HEK293 (cell line): ENCODE measurements around the gene IL16.

Experiments
- CTCF ChIA-PET: fragments of 350-600 bp; formaldehyde crosslinking; extraction: SDS; loops from one replicate; lab custom pipeline; 2021; ENCODE audit warnings: antibody characterized with exemption; lab: Yijun Ruan, JAX
- POLR2A ChIA-PET: fragments of 300-600 bp; formaldehyde crosslinking; extraction: SDS; loops from one replicate; lab custom pipeline; 2020; ENCODE audit warnings: antibody characterized with exemption, inconsistent platforms; lab: Yijun Ruan, JAX
- H3K27ac ChIP-seq: fragments of 200-500 bp; sonication (Bioruptor generic); 2 replicates; pipeline ENCODE4 v1.5.1; 2014; ENCODE audit warnings: low read depth, low read length, control low read depth, inconsistent platforms; ENCODE audit errors: extremely low read depth
- H3K36me3 ChIP-seq, 2 experiments: fragments of 200-500 bp in 1 of 2; sonication (Bioruptor generic) in 1 of 2; 1 replicate in 1 of 2; 2 replicates in 1 of 2; pipeline ENCODE4 v1.5.1; 2014 to 2017; ENCODE audit warnings: inconsistent platforms in 2 of 2, low read length in 2 of 2; ENCODE audit not compliant: control insufficient read depth in 2 of 2, insufficient read depth in 1 of 2
- H3K4me1 ChIP-seq: fragments of 200-500 bp; sonication (Bioruptor generic); 2 replicates; pipeline ENCODE4 v1.5.1; 2014; ENCODE audit warnings: mild to moderate bottlenecking, low read length, inconsistent platforms; ENCODE audit not compliant: control insufficient read depth, insufficient read depth
- H3K4me3 ChIP-seq: 2 replicates; pipeline ENCODE4 v1.5.1; 2011; ENCODE audit warnings: low read depth, mild to moderate bottlenecking, control low read depth, low read length, moderate library complexity
- H3K9me3 ChIP-seq: fragments of 200-500 bp; sonication (Bioruptor generic); 2 replicates; pipeline ENCODE4 v1.5.1; 2014; ENCODE audit warnings: low read depth, low read length, inconsistent platforms; ENCODE audit not compliant: control insufficient read depth, insufficient read depth
- CTCF ChIP-seq: fragments of 450-650 bp; formaldehyde crosslinking; IDR thresholded peaks from 2 replicates; pipeline ENCODE4 v1.5.1; 2016; ENCODE audit warnings: missing biosample characterization, missing genetic modification characterization
- HOXA7 ChIP-seq: sonication (generic); formaldehyde crosslinking; IDR thresholded peaks from 2 replicates; pipeline ENCODE4 v1.8.1; 2022; ENCODE audit warnings: missing genetic modification reagents, borderline replicate concordance
- IKZF3 ChIP-seq: fragments of 450-650 bp; IDR thresholded peaks from 2 replicates; pipeline ENCODE4 v1.5.0; 2018; ENCODE audit warnings: missing biosample characterization, mild to moderate bottlenecking, missing genetic modification characterization, moderate library complexity
- SP7 ChIP-seq: fragments of 450-650 bp; formaldehyde crosslinking; IDR thresholded peaks from 2 replicates; pipeline ENCODE4 v1.5.1; 2016; ENCODE audit warnings: missing biosample characterization, missing genetic modification characterization
- ZNF169 ChIP-seq: fragments of 450-650 bp; formaldehyde crosslinking; IDR thresholded peaks from 2 replicates; pipeline ENCODE4 v1.5.1; 2016; ENCODE audit warnings: missing biosample characterization, missing genetic modification characterization
- ZNF223 ChIP-seq: fragments of 450-650 bp; formaldehyde crosslinking; IDR thresholded peaks from 2 replicates; pipeline ENCODE4 v1.5.1; 2016; ENCODE audit warnings: missing biosample characterization, missing genetic modification characterization
- ZNF266 ChIP-seq: fragments of 450-650 bp; formaldehyde crosslinking; IDR thresholded peaks from 2 replicates; pipeline ENCODE4 v1.5.1; 2016; ENCODE audit warnings: missing biosample characterization, missing genetic modification characterization, low read depth
- ZNF302 ChIP-seq: fragments of 450-650 bp; formaldehyde crosslinking; IDR thresholded peaks from 2 replicates; pipeline ENCODE4 v1.5.1; 2016; ENCODE audit warnings: missing biosample characterization, missing genetic modification characterization, low read depth
- ZNF561 ChIP-seq: fragments of 450-650 bp; IDR thresholded peaks from 2 replicates; pipeline ENCODE4 v1.5.1; 2018; ENCODE audit warnings: missing biosample characterization, missing genetic modification characterization, borderline replicate concordance
- ZNF580 ChIP-seq: fragments of 450-650 bp; formaldehyde crosslinking; IDR thresholded peaks from 2 replicates; pipeline ENCODE4 v1.5.1; 2016; ENCODE audit warnings: missing biosample characterization, missing genetic modification characterization
- ZNF624 ChIP-seq: fragments of 450-650 bp; formaldehyde crosslinking; IDR thresholded peaks from 2 replicates; pipeline ENCODE4 v1.5.1; 2017; ENCODE audit warnings: missing biosample characterization, missing genetic modification characterization
- ZNF626 ChIP-seq: fragments of 450-650 bp; sonication (Bioruptor Pico); formaldehyde crosslinking; IDR thresholded peaks from 2 replicates; pipeline ENCODE4 v1.5.1; 2018; ENCODE audit warnings: missing biosample characterization, missing genetic modification characterization, inconsistent platforms
- ZNF677 ChIP-seq: fragments of 450-650 bp; IDR thresholded peaks from 2 replicates; pipeline ENCODE4 v1.5.0; 2018; ENCODE audit warnings: missing biosample characterization, mild to moderate bottlenecking, missing genetic modification characterization, moderate library complexity
- ZNF692 ChIP-seq: fragments of 450-650 bp; formaldehyde crosslinking; IDR thresholded peaks from 2 replicates; pipeline ENCODE4 v1.5.1; 2016; ENCODE audit warnings: missing biosample characterization, missing genetic modification characterization
- ZNF791 ChIP-seq: fragments of 450-650 bp; formaldehyde crosslinking; IDR thresholded peaks from 2 replicates; pipeline ENCODE4 v1.5.1; 2016; ENCODE audit warnings: missing biosample characterization, missing genetic modification characterization
- ZNF837 ChIP-seq: fragments of 450-650 bp; formaldehyde crosslinking; IDR thresholded peaks from 2 replicates; pipeline ENCODE4 v1.5.1; 2016; ENCODE audit warnings: missing biosample characterization, missing genetic modification characterization
- TF ChIP-seq, protein P1 (sequence below): fragments of 450-650 bp; formaldehyde crosslinking; IDR thresholded peaks from 2 replicates; pipeline ENCODE4 v1.5.1; 2017; ENCODE audit warnings: missing biosample characterization, missing genetic modification characterization
- TF ChIP-seq, protein P2 (sequence below): fragments of 450-650 bp; formaldehyde crosslinking; IDR thresholded peaks from 2 replicates; pipeline ENCODE4 v1.5.1; 2016; ENCODE audit warnings: missing biosample characterization, missing genetic modification characterization, low read depth

IL16 gene

GRCh38 chr15:81268881-81269601 is 72.4 kb downstream of the IL16 start:
- ChIA-PET CTCF (interaction anchor here (0.5 to 13.7 kb wide), 9 partner anchors 12 to 293 kb away, joined by 3 to 530 read pairs (median 11); no protein-coding TSS in a partner anchor), POLR2A (no interaction called here)

More at GRCh38 chr15:81268881-81269601, 72.4 kb downstream of the IL16 start:
- no peaks in the 10 kb centered on the region for H3K36me3 ChIP-seq
- H3K4me3 ChIP-seq = no peak overlapping the region
- TF ChIP-seq ZNF580 (tag by site-specific recombination) (no peak), CTCF (no peak), HOXA7 (no peak), ZNF692 (tag by site-specific recombination) (no peak), ZNF626 (no peak), ZNF677 (tag by site-specific recombination) (no peak), ZNF561 (tag by site-specific recombination) (no peak), ZNF791 (tag by site-specific recombination) (no peak), ZNF169 (no peak), IKZF3 (no peak), ZNF302 (tag by site-specific recombination) (no peak), ZNF624 (tag by site-specific recombination) (no peak), ZNF266 (tag by site-specific recombination) (no peak), ZNF837 (tag by site-specific recombination) (no peak), ZNF223 (no peak), SP7 (tag by site-specific recombination) (no peak)
- TF ChIP-seq, protein P1, sequence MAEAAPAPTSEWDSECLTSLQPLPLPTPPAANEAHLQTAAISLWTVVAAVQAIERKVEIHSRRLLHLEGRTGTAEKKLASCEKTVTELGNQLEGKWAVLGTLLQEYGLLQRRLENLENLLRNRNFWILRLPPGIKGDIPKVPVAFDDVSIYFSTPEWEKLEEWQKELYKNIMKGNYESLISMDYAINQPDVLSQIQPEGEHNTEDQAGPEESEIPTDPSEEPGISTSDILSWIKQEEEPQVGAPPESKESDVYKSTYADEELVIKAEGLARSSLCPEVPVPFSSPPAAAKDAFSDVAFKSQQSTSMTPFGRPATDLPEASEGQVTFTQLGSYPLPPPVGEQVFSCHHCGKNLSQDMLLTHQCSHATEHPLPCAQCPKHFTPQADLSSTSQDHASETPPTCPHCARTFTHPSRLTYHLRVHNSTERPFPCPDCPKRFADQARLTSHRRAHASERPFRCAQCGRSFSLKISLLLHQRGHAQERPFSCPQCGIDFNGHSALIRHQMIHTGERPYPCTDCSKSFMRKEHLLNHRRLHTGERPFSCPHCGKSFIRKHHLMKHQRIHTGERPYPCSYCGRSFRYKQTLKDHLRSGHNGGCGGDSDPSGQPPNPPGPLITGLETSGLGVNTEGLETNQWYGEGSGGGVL (tag by site-specific recombination) = no peak
- TF ChIP-seq, protein P2, sequence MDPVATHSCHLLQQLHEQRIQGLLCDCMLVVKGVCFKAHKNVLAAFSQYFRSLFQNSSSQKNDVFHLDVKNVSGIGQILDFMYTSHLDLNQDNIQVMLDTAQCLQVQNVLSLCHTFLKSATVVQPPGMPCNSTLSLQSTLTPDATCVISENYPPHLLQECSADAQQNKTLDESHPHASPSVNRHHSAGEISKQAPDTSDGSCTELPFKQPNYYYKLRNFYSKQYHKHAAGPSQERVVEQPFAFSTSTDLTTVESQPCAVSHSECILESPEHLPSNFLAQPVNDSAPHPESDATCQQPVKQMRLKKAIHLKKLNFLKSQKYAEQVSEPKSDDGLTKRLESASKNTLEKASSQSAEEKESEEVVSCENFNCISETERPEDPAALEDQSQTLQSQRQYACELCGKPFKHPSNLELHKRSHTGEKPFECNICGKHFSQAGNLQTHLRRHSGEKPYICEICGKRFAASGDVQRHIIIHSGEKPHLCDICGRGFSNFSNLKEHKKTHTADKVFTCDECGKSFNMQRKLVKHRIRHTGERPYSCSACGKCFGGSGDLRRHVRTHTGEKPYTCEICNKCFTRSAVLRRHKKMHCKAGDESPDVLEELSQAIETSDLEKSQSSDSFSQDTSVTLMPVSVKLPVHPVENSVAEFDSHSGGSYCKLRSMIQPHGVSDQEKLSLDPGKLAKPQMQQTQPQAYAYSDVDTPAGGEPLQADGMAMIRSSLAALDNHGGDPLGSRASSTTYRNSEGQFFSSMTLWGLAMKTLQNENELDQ (tag by site-specific recombination) = no peak
- no peak overlapping the region for H3K27ac ChIP-seq
- no peaks in the 10 kb centered on the region for H3K9me3 ChIP-seq
- no peaks in the 10 kb centered on the region for H3K4me1 ChIP-seq
